ENCODE measurements around the gene NTMT1.
"Not testable (repeated sequence)": the region's sequence is repeated elsewhere in the genome, so short reads cannot be mapped to it uniquely, and the experiment has no call there.

The NTMT1 gene

GRCh38 chr9:129650680-129651235 is 24.8 kb downstream of the NTMT1 start:
- DNase-seq (ENCODE audit: low read depth, low spot score) = no peak

GRCh38 chr9:129653823-129654553 is 28.0 kb downstream of the NTMT1 start:
- no peak for DNase-seq (ENCODE audit: low read depth, low spot score)

- no peak for DNase-seq (ENCODE audit: low read depth, low spot score)
These were observed 28.6 kb downstream of the NTMT1 start for GRCh38 chr9:129654554-129655040.

GRCh38 chr9:129655154-129655553 is 29.2 kb downstream of the NTMT1 start:
- DNase-seq (ENCODE audit: low read depth, low spot score) = no peak

GRCh38 chr9:129655696-129656095 is 29.7 kb downstream of the NTMT1 start:
- no peak for DNase-seq (ENCODE audit: low read depth, low spot score)

- DNase-seq (ENCODE audit: low read depth, low spot score) = no peak
These were observed 30.9 kb downstream of the NTMT1 start for GRCh38 chr9:129656795-129657390.

GRCh38 chr9:129661029-129661428 is 35.1 kb downstream of the NTMT1 start:
- no peak for DNase-seq (ENCODE audit: low read depth, low spot score)

GRCh38 chr9:129662239-129662638 is 36.3 kb downstream of the NTMT1 start:
- not testable (repeated sequence) for DNase-seq (ENCODE audit: low read depth, low spot score)

- no peak for DNase-seq (ENCODE audit: low read depth, low spot score)
These were observed 38.9 kb downstream of the NTMT1 start for GRCh38 chr9:129664746-129665388.

- DNase-seq (ENCODE audit: low read depth, low spot score) = no peak
These were observed 39.4 kb downstream of the NTMT1 start, which contains the start of gene PRRX2 for GRCh38 chr9:129665389-129665775. Gene PRRX2 (plus strand): TSS chr9:129665647. CDS start chr9:129665868, 221 bp downstream.

- DNase-seq (ENCODE audit: low read depth, low spot score) = no peak
These were observed 40.0 kb downstream of the NTMT1 start for GRCh38 chr9:129665814-129666520.

GRCh38 chr9:129666575-129666974 is 40.6 kb downstream of the NTMT1 start:
- no peak for DNase-seq (ENCODE audit: low read depth, low spot score)

- no peak for DNase-seq (ENCODE audit: low read depth, low spot score)
These were observed 41.4 kb downstream of the NTMT1 start for GRCh38 chr9:129667378-129667777.

GRCh38 chr9:129667850-129668249 is 41.9 kb downstream of the NTMT1 start:
- no peak for DNase-seq (ENCODE audit: low read depth, low spot score)

- peak; percentile 63 for DNase-seq (ENCODE audit: low read depth, low spot score)
These were observed 43.3 kb downstream of the NTMT1 start for GRCh38 chr9:129669141-129669718.

GRCh38 chr9:129669946-129670345 is 44.0 kb downstream of the NTMT1 start:
- DNase-seq (ENCODE audit: low read depth, low spot score) = no peak

- no peak for DNase-seq (ENCODE audit: low read depth, low spot score)
These were observed 45.1 kb downstream of the NTMT1 start for GRCh38 chr9:129671065-129671464.

- DNase-seq (ENCODE audit: low read depth, low spot score) = no peak
These were observed 45.6 kb downstream of the NTMT1 start for GRCh38 chr9:129671519-129671918.

- no peak for DNase-seq (ENCODE audit: low read depth, low spot score)
These were observed 46.7 kb downstream of the NTMT1 start for GRCh38 chr9:129672702-129673101.

GRCh38 chr9:129673602-129674001 is 47.6 kb downstream of the NTMT1 start:
- no peak for DNase-seq (ENCODE audit: low read depth, low spot score)

- DNase-seq (ENCODE audit: low read depth, low spot score) = no peak
These were observed 48.3 kb downstream of the NTMT1 start for GRCh38 chr9:129674229-129674628.
